Dermis microvascular lymphatic vessel endothelial cell (primary cell): ENCODE results near the gene GALNT9. TPM values are rescaled to one million over a fixed set of nuclear protein-coding genes. Genes with fewer than 3 reads are reported as not detected.
"Not testable (repeated sequence)": the region's sequence is repeated elsewhere in the genome, so short reads cannot be mapped to it uniquely, and the experiment has no call there.

ENCODE experiments used
- DNase-seq, 2 donors: peaks; one replicate each; pipeline versions ENCODE4 v3.0.0 to v3.0.0-alpha.2; 2010; ENCODE audit warnings: low read depth in 2 of 2
- total RNA-seq: library from RNA; depleted of rRNA; stranded (reverse); fragments of >200 nt; gene quantifications from 2 replicates; pipeline ENCODE4 v1.2.1, GENCODE V29; 2014

GALNT9 gene
- total RNA-seq, 1 donor from 2014 or later, result under 0.01 TPM

DNA sequence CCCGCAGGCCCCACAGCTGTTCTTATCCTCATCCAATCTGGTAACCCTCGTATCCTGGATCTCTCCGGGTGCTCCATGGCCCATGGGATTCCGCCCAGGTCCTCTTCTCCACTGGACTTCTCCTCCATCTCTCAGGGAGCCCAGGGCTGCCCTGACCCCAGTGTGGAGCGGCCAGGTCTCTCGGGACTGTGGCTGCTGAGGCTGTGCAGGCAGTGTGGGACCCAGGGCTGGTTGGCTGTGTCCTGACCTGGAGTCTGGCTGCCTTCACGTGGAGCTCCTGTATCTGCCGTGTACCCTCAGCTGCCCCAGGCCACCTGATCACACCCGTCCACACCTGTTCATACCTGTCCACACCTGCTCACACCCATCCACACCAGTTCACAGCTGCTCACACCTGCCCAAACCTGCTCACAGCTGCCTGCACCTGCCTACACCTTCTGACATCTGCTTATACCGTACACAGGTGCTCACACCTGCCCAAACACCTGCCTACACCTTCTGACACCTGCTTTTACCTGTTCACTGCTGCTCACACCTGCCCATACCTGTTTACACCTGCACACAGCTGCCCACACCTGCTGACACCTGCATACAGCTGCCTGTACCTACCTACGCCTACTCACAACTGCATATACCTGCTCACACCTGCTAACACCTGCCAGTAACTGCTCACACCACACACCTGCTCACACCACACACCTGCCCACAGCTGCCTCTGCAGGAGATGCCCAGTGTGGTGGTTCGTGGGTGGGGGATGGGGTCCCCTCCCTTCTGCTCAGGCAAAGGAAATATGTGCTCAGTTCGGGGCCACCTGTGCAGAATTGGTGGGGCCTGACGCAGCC lies 92.2 kb downstream of the GALNT9 start:
- no peak for DNase-seq

- DNase-seq, result no peak
Observed at GRCh38 chr12:132236129-132236929, 93.1 kb downstream of the GALNT9 start.

DNA sequence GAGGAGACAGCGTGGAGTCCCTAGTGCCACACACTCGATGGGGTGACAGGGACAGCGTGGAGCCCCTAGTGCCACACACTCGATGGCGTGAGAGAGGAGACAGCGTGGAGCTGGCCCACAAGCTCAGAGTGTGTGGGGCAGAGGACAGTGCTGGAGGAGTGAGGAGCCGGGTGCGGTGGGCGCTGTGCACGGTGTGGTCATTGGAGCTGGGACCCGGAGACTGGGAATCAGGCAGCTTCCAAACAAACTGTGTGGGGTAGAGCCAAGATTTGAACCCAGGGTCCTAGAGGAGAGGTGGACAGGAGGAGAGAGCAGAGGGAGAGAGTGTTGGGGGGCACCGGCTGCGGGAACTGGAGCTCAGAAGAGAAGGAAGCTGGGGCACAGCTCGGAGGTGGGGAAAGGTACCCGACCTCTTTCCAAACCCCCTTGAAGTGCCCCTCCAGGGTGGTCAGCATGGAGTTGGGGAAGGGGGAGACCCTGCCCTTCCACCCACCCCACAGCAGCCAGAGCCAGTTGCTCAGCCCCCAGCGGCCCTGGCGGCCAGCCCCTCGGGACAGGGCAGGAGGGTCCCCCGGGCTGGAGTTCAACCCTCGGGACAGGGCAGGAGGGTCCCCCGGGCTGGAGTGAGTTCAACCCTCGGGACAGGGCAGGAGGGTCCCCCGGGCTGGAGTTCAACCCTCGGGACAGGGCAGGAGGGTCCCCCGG lies 94.1 kb downstream of the GALNT9 start:
- DNase-seq, result no peak

GRCh38 chr12:132230381-132230780 lies 99.0 kb downstream of the GALNT9 start:
- no peak for DNase-seq

- DNase-seq, result no peak
Observed at GRCh38 chr12:132229926-132230325, 99.5 kb downstream of the GALNT9 start.

GRCh38 chr12:132229193-132229760 lies 100.1 kb downstream of the GALNT9 start:
- no peak for DNase-seq

GRCh38 chr12:132228476-132229192 lies 100.8 kb downstream of the GALNT9 start:
- no peak for DNase-seq

GRCh38 chr12:132227782-132228475 lies 101.5 kb downstream of the GALNT9 start:
- no peak for DNase-seq

DNA sequence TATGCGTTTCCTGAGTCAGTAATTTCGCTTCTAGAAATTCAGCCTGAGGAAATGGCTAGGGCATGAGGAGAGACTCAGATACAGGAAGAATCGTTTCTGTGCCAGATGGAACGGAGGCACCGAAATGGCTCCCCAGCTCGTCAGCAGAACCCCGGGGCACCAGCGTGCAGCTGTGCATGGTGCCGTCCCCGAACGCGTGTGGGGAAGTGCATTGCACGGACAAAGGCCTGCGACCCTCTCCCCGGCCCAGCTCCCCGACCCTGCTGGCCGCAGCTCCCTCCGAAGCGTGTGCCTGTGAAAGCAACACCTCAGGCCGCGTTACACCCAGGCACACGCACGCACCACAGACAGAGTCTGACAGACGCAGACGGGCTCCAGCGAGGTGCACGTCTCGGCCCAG lies 102.3 kb downstream of the GALNT9 start:
- DNase-seq, result no peak

DNA sequence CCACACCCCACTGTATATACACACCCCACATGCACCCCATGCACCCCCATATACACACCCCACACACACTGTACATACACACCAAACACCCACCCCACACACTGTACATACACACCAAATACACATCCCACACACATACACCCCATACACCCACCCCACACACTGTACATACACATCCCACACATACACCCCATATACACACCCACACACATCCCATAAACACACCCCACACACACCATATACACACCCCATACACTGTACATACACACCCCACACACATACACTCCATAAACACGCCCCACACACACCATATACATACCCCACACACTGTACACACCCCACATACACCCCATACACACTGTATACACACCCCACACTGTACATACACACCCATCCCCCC lies 102.8 kb downstream of the GALNT9 start:
- no peak for DNase-seq

- DNase-seq, result no peak
Observed at GRCh38 chr12:132225214-132225613, 104.2 kb downstream of the GALNT9 start.

- DNase-seq, result no peak
Observed at GRCh38 chr12:132224484-132224883, 104.9 kb downstream of the GALNT9 start.

DNA sequence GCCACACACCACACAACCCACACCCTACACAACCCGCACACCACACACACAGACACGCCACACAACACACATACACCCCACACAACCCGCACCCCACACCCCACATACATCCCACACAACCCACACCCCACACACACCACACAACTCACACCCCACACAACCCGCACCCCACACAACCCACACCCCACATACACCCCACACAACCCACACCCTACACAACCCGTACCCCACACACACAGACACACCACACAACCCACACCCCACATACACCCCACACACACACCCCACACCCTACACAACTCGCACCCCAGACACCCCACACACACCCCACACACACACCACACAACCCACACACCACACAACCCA lies 106.6 kb downstream of the GALNT9 start:
- DNase-seq, result no peak

GRCh38 chr12:132222096-132222807 lies 107.1 kb downstream of the GALNT9 start:
- DNase-seq, result no peak

GRCh38 chr12:132219761-132220160 lies 109.6 kb downstream of the GALNT9 start:
- not testable (repeated sequence) for DNase-seq

GRCh38 chr12:132219323-132219722 lies 110.1 kb downstream of the GALNT9 start:
- no peak for DNase-seq

DNA sequence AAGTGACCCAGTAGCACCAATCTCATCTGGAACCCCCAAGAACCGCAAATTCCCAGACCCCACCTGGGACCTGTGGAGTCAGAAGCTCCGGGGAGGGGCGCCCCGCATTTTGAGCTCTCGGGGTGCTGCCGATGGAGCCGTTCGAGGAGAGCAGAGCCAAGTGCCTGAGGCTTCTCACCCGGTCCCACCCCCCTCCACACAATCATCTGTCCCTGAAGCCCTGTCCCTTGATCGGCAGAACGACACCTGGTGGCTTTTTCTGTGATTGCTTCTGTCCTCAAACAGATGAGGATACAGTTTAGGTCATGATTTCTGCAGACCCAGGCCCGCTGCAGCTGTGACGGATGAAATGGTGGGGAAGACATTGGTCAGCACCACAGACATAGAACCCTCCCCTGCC lies 110.5 kb downstream of the GALNT9 start:
- DNase-seq, result peak; percentile 59

GRCh38 chr12:132218527-132218875 lies 110.9 kb downstream of the GALNT9 start:
- peak; percentile 44 to 54 for DNase-seq

DNA sequence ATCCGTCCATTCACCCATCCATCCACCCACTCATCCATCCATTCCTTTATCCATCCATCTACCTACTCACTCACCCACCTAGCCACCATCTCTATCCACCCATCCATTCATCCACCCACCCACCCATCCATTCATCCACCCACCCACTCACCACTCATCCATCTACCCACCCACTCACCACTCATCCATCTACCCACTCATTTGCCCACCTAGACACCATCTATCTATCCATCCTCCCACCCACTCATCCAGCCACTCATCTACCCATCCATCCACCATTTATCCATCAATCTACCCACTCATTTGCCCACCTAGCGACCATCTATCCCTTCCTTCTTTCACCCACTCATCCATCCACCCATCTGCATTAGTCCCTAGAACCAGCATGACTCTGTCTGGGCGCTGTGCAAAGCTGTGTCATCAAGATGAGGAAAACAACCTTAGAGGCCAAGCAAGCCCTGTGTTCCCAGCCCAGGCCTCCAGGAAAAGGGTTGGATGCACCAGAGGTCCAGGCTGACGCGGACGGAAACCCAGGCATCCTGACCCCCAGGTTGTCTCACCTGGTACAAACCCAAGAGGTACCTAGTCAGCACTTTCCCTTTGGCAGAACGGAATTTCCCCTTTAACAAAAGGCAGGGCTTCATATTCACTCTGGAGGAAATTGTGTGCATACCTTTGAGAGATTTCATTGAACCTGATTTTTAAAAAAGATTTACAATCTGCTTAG lies 111.4 kb downstream of the GALNT9 start:
- peak in 1 of 2 donors; percentile 6 for DNase-seq
